HepG2 (cell line): Measurements from ENCODE around the gene SEMA7A. TPM values are rescaled to one million over a fixed set of nuclear protein-coding genes. Genes with fewer than 3 reads are reported as not detected.

ENCODE experiments used
- ELF1 ChIP-seq: sonication (generic); formaldehyde crosslinking; IDR thresholded peaks from 2 replicates; pipeline ENCODE4 v1.4.0; 2020; ENCODE audit warnings: missing genetic modification reagents
- FOXA1 ChIP-seq, 2 experiments: fragments of 450-650 bp in 1 of 2; sonication (generic) in 1 of 2; formaldehyde crosslinking in 1 of 2; IDR thresholded peaks; 2 replicates each; pipeline versions ENCODE4 v1.4.0 to v1.6.1; 2016 to 2020; ENCODE audit warnings: missing genetic modification reagents in 1 of 2
- FOXO1 ChIP-seq: sonication (generic); formaldehyde crosslinking; IDR thresholded peaks from 2 replicates; pipeline ENCODE4 v1.4.0; 2020; ENCODE audit warnings: missing genetic modification reagents
- GMEB1 ChIP-seq: sonication (generic); formaldehyde crosslinking; IDR thresholded peaks from 2 replicates; pipeline ENCODE4 v1.5.1; 2020; ENCODE audit warnings: missing genetic modification reagents, mild to moderate bottlenecking, borderline replicate concordance
- IKZF5 ChIP-seq: IDR thresholded peaks from 2 replicates; pipeline ENCODE4 v1.6.1; 2018; ENCODE audit warnings: missing genetic modification reagents, mild to moderate bottlenecking, missing compliant biosample characterization
- MED1 ChIP-seq: sonication (generic); formaldehyde crosslinking; IDR thresholded peaks from 2 replicates; pipeline ENCODE4 v1.4.0; 2020; ENCODE audit warnings: missing genetic modification reagents
- MIER3 ChIP-seq: IDR thresholded peaks from 2 replicates; pipeline ENCODE4 v1.6.1; 2016; ENCODE audit warnings: missing compliant biosample characterization, borderline replicate concordance
- NFE2L1 ChIP-seq: sonication (generic); formaldehyde crosslinking; IDR thresholded peaks from 2 replicates; pipeline ENCODE4 v1.4.0; 2020; ENCODE audit warnings: missing genetic modification reagents, mild to moderate bottlenecking, borderline replicate concordance
- NR2C2 ChIP-seq: sonication (generic); formaldehyde crosslinking; IDR thresholded peaks from 2 replicates; pipeline ENCODE4 v1.4.0; 2020; ENCODE audit warnings: missing genetic modification reagents, mild to moderate bottlenecking, moderate library complexity, borderline replicate concordance
- SPEN ChIP-seq: sonication (generic); formaldehyde crosslinking; IDR thresholded peaks from 2 replicates; pipeline ENCODE4 v1.5.1; 2020; ENCODE audit warnings: low read depth, mild to moderate bottlenecking, missing genetic modification reagents
- TAF1 ChIP-seq: sonication (generic); formaldehyde crosslinking; IDR thresholded peaks from 2 replicates; pipeline ENCODE4 v1.4.0; 2020; ENCODE audit warnings: missing genetic modification reagents
- ZBTB7B ChIP-seq: sonication (generic); formaldehyde crosslinking; IDR thresholded peaks from 2 replicates; pipeline ENCODE4 v1.4.0; 2020; ENCODE audit warnings: missing genetic modification reagents
- ZNF101 ChIP-seq: sonication (generic); formaldehyde crosslinking; IDR thresholded peaks from 2 replicates; pipeline ENCODE4 v1.4.0; 2020; ENCODE audit warnings: mild to moderate bottlenecking, low read depth, missing genetic modification reagents, borderline replicate concordance
- ZNF326 ChIP-seq: sonication (generic); formaldehyde crosslinking; IDR thresholded peaks from 2 replicates; pipeline ENCODE4 v1.4.0; 2020; ENCODE audit warnings: missing genetic modification reagents, borderline replicate concordance
- ZNF879 ChIP-seq: sonication (generic); formaldehyde crosslinking; IDR thresholded peaks from 2 replicates; pipeline ENCODE4 v1.8.1; 2023; ENCODE audit warnings: missing genetic modification reagents
- polyA plus RNA-seq, 8 experiments: library from polyadenylated mRNA; depleted of rRNA in 3 of 8; stranded (reverse) in 7 of 8; unstranded in 1 of 8; fragments of >200 nt; fragmentation: Illumina TruSeq in 4 of 8; extraction: Trizol in 4 of 8; gene quantifications; 2 replicates each; pipeline versions ENCODE4 v1.2.1 to v1.2.3, GENCODE V29; 2011 to 2016; ENCODE audit warnings: low read depth in 4 of 8, missing spikeins in 1 of 8, mixed read lengths in 1 of 8; ENCODE audit not compliant: insufficient read depth in 1 of 8
- total RNA-seq, 5 experiments: library from RNA; depleted of rRNA; stranded (reverse); fragments of >200 nt; fragmentation: Illumina TruSeq; extraction: Trizol; gene quantifications; 2 replicates each; pipeline ENCODE4 v1.2.3, GENCODE V29; 2016; ENCODE audit warnings: low read depth in 1 of 5
- TF ChIP-seq, protein P1 (sequence below): sonication (generic); formaldehyde crosslinking; IDR thresholded peaks from 2 replicates; pipeline ENCODE4 v1.4.0; 2020; ENCODE audit warnings: missing genetic modification reagents, borderline replicate concordance
- TF ChIP-seq, protein P2 (sequence below), 2 experiments: IDR thresholded peaks; 2 replicates each; pipeline ENCODE4 v1.6.1; 2011 to 2012; ENCODE audit warnings: low read length in 2 of 2, borderline replicate concordance in 1 of 2, low read depth in 1 of 2, mild to moderate bottlenecking in 1 of 2, moderate library complexity in 1 of 2
- TF ChIP-seq, protein P3 (sequence below): IDR thresholded peaks from 2 replicates; pipeline ENCODE4 v1.6.1; 2016; ENCODE audit warnings: control low read depth

SEMA7A gene
- total and polyA plus RNA-seq, 2 of the 13 experiments (the other 11 are each of a cell fraction or from before 2014, with no cell fraction given) = 9.0 to 15.8 TPM

DNA sequence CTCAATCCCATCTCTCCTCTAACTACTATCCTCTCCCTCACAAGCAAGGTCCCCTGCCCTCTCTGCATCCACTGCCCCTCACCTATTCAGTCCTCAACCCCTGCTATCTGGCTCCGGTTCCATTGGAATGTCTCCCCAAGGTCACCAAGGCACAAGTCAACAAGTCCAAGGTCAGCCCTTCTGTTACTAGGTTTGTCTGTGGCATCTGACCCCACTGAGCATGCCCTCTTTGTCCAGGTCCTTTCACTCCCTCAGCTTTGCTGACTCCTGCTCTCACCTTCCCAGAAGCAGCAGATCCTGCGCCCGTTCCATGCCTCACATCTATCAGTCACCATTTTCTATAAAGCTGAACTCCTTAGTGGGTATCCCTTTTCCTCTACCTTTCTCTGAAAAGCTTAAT is 8.3 kb upstream of the SEMA7A start (continued):
- TF ChIP-seq, protein P1, sequence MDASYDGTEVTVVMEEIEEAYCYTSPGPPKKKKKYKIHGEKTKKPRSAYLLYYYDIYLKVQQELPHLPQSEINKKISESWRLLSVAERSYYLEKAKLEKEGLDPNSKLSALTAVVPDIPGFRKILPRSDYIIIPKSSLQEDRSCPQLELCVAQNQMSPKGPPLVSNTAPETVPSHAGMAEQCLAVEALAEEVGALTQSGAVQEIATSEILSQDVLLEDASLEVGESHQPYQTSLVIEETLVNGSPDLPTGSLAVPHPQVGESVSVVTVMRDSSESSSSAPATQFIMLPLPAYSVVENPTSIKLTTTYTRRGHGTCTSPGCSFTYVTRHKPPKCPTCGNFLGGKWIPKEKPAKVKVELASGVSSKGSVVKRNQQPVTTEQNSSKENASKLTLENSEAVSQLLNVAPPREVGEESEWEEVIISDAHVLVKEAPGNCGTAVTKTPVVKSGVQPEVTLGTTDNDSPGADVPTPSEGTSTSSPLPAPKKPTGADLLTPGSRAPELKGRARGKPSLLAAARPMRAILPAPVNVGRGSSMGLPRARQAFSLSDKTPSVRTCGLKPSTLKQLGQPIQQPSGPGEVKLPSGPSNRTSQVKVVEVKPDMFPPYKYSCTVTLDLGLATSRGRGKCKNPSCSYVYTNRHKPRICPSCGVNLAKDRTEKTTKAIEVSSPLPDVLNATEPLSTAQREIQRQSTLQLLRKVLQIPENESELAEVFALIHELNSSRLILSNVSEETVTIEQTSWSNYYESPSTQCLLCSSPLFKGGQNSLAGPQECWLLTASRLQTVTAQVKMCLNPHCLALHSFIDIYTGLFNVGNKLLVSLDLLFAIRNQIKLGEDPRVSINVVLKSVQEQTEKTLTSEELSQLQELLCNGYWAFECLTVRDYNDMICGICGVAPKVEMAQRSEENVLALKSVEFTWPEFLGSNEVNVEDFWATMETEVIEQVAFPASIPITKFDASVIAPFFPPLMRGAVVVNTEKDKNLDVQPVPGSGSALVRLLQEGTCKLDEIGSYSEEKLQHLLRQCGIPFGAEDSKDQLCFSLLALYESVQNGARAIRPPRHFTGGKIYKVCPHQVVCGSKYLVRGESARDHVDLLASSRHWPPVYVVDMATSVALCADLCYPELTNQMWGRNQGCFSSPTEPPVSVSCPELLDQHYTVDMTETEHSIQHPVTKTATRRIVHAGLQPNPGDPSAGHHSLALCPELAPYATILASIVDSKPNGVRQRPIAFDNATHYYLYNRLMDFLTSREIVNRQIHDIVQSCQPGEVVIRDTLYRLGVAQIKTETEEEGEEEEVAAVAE (CRISPR knock-in tag) = no peak
- TF ChIP-seq ZNF101 (no peak), GMEB1 (CRISPR knock-in tag) (no peak), IKZF5 (CRISPR knock-in tag) (peak; percentile 60; the same call in 1 of the 2 replicates), NFE2L1 (CRISPR knock-in tag) (no peak), MED1 (CRISPR knock-in tag) (peak; percentile 85), FOXO1 (CRISPR knock-in tag) (peak; percentile 98), SPEN (CRISPR knock-in tag) (peak; percentile 67; the same call in 1 of the 2 replicates), TAF1 (no peak; the same call in 1 of the 2 replicates), NR2C2 (CRISPR knock-in tag) (peak; percentile 82; the same call in 1 of the 2 replicates), FOXA1 (IDR thresholded peaks at IDR 0.05) (peak; percentile 64; the same call in 1 of the 2 replicates), FOXA1 (CRISPR knock-in tag; IDR thresholded peaks at IDR 0.05) (peak; percentile 97), ZNF326 (CRISPR knock-in tag) (no peak), ZBTB7B (peak; percentile 58; the same call in 1 of the 2 replicates), ELF1 (no peak), ZNF879 (CRISPR knock-in tag) (no peak), MIER3 (CRISPR knock-in tag) (peak; percentile 79; the same call in 1 of the 2 replicates)
- TF ChIP-seq, protein P2, sequence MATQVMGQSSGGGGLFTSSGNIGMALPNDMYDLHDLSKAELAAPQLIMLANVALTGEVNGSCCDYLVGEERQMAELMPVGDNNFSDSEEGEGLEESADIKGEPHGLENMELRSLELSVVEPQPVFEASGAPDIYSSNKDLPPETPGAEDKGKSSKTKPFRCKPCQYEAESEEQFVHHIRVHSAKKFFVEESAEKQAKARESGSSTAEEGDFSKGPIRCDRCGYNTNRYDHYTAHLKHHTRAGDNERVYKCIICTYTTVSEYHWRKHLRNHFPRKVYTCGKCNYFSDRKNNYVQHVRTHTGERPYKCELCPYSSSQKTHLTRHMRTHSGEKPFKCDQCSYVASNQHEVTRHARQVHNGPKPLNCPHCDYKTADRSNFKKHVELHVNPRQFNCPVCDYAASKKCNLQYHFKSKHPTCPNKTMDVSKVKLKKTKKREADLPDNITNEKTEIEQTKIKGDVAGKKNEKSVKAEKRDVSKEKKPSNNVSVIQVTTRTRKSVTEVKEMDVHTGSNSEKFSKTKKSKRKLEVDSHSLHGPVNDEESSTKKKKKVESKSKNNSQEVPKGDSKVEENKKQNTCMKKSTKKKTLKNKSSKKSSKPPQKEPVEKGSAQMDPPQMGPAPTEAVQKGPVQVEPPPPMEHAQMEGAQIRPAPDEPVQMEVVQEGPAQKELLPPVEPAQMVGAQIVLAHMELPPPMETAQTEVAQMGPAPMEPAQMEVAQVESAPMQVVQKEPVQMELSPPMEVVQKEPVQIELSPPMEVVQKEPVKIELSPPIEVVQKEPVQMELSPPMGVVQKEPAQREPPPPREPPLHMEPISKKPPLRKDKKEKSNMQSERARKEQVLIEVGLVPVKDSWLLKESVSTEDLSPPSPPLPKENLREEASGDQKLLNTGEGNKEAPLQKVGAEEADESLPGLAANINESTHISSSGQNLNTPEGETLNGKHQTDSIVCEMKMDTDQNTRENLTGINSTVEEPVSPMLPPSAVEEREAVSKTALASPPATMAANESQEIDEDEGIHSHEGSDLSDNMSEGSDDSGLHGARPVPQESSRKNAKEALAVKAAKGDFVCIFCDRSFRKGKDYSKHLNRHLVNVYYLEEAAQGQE (IDR thresholded peaks at IDR 0.05; ENCODE audit: borderline replicate concordance in 1 of 2, low read depth in 1 of 2, low read length in 2 of 2) = peak in 1 of 2 experiments; percentile 44; a peak in 1 of 4 replicates
- TF ChIP-seq, protein P3, sequence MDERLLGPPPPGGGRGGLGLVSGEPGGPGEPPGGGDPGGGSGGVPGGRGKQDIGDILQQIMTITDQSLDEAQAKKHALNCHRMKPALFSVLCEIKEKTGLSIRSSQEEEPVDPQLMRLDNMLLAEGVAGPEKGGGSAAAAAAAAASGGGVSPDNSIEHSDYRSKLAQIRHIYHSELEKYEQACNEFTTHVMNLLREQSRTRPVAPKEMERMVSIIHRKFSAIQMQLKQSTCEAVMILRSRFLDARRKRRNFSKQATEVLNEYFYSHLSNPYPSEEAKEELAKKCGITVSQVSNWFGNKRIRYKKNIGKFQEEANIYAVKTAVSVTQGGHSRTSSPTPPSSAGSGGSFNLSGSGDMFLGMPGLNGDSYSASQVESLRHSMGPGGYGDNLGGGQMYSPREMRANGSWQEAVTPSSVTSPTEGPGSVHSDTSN (CRISPR knock-in tag) = no peak
